ENCODE data around the gene RAE1.

RAE1 gene

DNA sequence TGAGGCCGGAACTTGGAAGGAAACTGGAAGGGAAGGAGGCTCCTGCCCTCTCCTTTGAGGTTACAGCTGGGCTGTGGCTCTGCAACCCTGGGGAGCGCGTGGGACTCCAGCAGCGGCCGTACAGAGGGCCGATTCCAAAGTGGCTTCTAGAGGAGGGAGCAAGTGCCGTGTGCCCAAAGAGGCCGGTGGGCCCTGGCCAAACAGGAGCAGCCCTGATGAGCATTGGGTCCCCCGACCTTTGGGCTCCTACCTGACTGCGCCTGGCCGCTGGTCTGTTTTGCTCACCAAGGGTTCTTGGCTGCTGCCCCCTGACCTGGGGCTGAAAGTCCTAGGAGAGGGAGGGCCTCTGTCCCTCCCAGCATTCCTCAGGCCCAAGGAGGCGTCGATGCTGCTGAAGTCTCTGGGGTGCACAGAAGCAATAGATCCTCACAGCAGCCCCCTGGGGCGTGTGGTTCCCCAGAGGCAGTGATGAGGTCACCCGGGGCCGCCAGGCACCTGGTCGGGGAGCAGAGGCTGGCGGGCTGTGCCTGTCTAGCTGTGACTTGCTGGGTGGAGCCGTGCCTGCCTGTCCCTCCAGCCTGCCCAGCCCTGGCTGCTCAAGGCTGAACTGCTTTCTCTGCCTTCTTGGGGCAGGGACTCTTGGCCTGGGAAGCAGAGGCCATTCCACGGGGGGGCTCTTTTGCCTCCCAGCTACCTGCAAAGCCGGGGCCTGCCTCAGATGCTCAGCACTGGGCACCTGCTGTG is 49.9 kb downstream of the RAE1 start:
- TF ChIP-seq, protein P1, sequence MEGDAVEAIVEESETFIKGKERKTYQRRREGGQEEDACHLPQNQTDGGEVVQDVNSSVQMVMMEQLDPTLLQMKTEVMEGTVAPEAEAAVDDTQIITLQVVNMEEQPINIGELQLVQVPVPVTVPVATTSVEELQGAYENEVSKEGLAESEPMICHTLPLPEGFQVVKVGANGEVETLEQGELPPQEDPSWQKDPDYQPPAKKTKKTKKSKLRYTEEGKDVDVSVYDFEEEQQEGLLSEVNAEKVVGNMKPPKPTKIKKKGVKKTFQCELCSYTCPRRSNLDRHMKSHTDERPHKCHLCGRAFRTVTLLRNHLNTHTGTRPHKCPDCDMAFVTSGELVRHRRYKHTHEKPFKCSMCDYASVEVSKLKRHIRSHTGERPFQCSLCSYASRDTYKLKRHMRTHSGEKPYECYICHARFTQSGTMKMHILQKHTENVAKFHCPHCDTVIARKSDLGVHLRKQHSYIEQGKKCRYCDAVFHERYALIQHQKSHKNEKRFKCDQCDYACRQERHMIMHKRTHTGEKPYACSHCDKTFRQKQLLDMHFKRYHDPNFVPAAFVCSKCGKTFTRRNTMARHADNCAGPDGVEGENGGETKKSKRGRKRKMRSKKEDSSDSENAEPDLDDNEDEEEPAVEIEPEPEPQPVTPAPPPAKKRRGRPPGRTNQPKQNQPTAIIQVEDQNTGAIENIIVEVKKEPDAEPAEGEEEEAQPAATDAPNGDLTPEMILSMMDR (IDR thresholded peaks at IDR 0.05; ENCODE audit: insufficient read depth, low read depth, low read length, missing control alignments): no peak
- H3K4me3 ChIP-seq (ENCODE audit: low read length): no peak overlapping the region
- DNase-seq (ENCODE audit: low read depth): no peak

DNA sequence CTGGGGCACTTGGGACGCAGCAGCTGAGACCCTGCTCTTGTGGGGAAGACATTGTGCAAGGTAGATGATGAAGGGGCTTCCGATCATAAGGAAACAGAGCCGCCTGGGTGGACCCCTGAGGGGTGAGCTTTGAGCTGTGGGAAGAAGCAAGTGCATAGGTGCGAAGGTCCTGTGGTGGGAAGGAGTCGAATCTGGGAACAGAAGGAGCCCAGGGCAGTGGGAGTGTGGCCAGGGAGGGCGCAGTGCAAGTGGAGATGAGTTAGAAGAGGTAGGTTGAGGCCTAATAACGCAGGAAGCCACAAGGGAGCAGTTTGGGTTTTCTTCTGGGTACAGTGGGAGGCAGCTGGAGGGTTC is 50.5 kb downstream of the RAE1 start:
- TF ChIP-seq, protein P1 (IDR thresholded peaks at IDR 0.05; ENCODE audit: insufficient read depth, low read depth, low read length, missing control alignments): no peak
- H3K4me3 ChIP-seq (ENCODE audit: low read length): no peak overlapping the region
- no peak for DNase-seq (ENCODE audit: low read depth)

GRCh38 chr20:57402206-57403125 is 51.4 kb downstream of the RAE1 start:
- DNase-seq (ENCODE audit: low read depth): no peak
- TF ChIP-seq, protein P1 (IDR thresholded peaks at IDR 0.05; ENCODE audit: insufficient read depth, low read depth, low read length, missing control alignments): no peak
- H3K4me3 ChIP-seq (ENCODE audit: low read length): no peak overlapping the region

DNA sequence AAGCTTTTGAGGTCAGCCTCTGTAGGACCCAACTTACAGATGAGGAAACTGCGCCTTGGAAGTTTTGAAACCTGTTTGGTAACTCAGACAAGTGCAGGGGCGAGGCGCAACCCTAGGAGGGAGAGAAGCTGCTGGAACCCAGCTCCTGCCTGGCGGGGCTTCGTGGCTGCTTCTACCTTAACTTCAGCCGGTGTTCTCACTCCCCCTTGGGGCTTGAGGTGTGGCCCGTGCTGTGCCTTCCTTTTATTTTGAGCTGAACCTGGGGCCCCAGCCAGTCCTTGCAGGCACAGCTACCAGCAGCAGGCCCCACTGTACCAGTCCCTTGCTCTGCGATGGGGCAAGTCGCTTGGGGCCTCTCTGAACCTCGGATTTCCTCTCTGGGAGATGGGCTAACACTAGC is 52.2 kb downstream of the RAE1 start:
- DNase-seq (ENCODE audit: low read depth): no peak
- TF ChIP-seq, protein P1 (IDR thresholded peaks at IDR 0.05; ENCODE audit: insufficient read depth, low read depth, low read length, missing control alignments): no peak
- no peak overlapping the region for H3K4me3 ChIP-seq (ENCODE audit: low read length)

GRCh38 chr20:57404006-57404405 is 53.0 kb downstream of the RAE1 start:
- TF ChIP-seq, protein P1 (IDR thresholded peaks at IDR 0.05; ENCODE audit: insufficient read depth, low read depth, low read length, missing control alignments): no peak
- no peak overlapping the region for H3K4me3 ChIP-seq (ENCODE audit: low read length)
- DNase-seq (ENCODE audit: low read depth): no peak

DNA sequence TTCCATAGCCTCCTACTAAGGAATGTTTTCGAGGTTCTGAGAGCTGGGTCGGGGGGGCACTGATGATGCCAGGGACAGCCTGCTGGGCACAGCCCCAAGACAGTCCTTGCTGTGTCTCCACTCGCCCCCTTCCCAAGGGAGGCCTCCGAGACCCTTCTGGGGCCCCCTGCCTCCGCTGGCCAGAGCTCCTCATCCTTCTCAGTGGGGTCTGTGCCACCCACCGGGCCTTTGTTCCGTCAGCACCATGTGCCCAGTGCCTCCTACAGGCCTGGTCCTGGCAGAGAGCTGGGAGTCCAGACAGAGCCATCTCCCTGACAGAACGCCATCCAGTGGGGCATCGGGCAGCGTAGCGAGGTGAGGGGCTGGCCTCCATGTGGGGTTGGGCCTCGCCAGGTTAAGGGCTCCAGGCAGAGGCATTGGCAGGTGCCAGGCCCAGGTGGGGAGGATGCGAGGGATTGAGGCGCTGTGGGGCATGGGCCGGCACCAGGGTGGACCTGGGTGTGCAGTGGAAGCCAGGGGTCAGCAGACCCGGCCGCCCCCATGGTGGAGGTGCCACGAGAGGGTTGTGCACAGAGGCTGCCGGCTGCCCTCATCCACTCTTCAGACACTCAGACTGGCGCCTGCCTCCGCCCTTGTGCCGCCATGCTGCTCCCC is 53.5 kb downstream of the RAE1 start:
- no peak for DNase-seq (ENCODE audit: low read depth)
- H3K4me3 ChIP-seq (ENCODE audit: low read length): no peak overlapping the region
- TF ChIP-seq, protein P1 (IDR thresholded peaks at IDR 0.05; ENCODE audit: insufficient read depth, low read depth, low read length, missing control alignments): no peak
